ENCODE results near the gene TPM4. TPM values are rescaled to one million over a fixed set of nuclear protein-coding genes. Genes with fewer than 3 reads are reported as not detected.

The TPM4 gene
- total RNA-seq, 4 donors from 2014 or later: 229 to 393 (median 299) TPM

DNA sequence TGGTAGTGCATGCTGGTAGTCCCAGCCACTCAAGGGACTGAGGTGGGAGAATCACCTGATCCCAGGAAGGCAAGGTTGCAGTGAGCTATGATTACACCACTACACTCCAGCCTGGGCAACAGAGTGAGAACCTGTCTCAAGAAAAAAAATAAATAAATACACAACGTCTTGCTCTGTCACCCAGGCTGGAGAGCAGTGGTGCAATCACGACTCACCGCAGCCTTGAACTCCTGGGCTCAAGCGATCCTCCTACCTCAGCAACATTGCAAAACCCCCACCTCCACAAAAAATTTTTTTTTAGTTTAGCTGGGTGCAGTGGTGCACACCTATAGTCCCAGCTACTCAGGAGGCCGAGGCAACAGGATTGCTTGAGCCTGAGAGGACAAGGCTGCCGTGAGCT lies 8.8 kb downstream of the TPM4 start:
- TF ChIP-seq CTCF (IDR thresholded peaks at IDR 0.05; ENCODE audit: low read depth): no peak

- TF ChIP-seq CTCF (IDR thresholded peaks at IDR 0.05; ENCODE audit: low read depth): no peak
These were observed 11.6 kb downstream of the TPM4 start for GRCh38 chr19:16087940-16088339.

GRCh38 chr19:16088351-16089009 lies 12.2 kb downstream of the TPM4 start:
- TF ChIP-seq CTCF (IDR thresholded peaks at IDR 0.05; ENCODE audit: low read depth): no peak

- no peak for TF ChIP-seq CTCF (IDR thresholded peaks at IDR 0.05; ENCODE audit: low read depth)
These were observed 12.9 kb downstream of the TPM4 start for GRCh38 chr19:16089010-16089846.

GRCh38 chr19:16091546-16092475 lies 15.5 kb downstream of the TPM4 start:
- TF ChIP-seq CTCF (IDR thresholded peaks at IDR 0.05; ENCODE audit: low read depth): no peak

DNA sequence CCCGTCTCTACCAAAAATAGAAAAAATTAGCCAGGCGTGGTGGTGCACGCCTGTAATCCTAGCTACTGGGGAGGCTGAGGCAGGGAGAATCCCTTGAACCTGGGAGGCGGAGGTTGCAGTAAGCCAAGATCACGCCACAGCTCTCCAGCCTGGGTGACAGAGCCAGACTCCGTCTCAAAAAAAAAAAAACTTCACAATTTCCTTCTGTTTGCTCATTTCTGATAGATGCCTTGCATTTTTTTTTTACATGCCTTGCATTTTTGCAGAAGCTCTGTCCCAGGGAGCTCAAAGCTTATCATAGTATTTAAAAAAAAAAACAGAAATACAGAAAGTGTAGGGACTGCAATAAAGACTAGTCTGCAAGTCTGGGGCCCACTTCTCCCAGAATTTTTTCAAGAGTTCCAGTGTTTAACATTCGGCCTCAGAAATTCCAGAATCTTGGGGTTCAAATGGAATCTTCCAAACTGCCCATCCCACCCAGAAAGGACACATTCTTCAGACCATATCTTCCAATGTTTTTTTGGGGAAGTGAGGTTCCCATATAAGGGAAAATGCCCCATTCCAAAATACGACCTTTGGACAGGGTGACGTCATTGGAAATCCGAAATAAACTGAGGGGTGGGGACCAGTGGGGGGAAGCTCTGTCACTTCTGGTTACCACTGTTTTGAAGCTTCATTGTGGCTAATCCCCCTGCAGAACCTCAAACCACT lies 18.2 kb downstream of the TPM4 start:
- TF ChIP-seq CTCF (IDR thresholded peaks at IDR 0.05; ENCODE audit: low read depth): no peak

All from subcutaneous adipose tissue (tissue), 4 donors.